ENCODE results near the gene PGM5. TPM values are rescaled to one million over a fixed set of nuclear protein-coding genes. Genes with fewer than 3 reads are reported as not detected.

PGM5 gene
- total RNA-seq, 1 experiment from 2014 or later: 0.13 TPM

- CTCF ChIA-PET: no interaction called here
- ATAC-seq: no peak
Observed at GRCh38 chr9:68497629-68498028, 141.2 kb downstream of the PGM5 start.

GRCh38 chr9:68498816-68499215 lies 142.4 kb downstream of the PGM5 start:
- TF ChIP-seq TCF7 (CRISPR knock-in tag; IDR thresholded peaks at IDR 0.05; ENCODE audit: low read depth): no peak
- no peak for TF ChIP-seq PRDM15 (CRISPR knock-in tag; IDR thresholded peaks at IDR 0.05)
- TF ChIP-seq ZNF512 (CRISPR knock-in tag; IDR thresholded peaks at IDR 0.05; ENCODE audit: borderline replicate concordance): no peak
- TF ChIP-seq E2F1 (CRISPR knock-in tag; IDR thresholded peaks at IDR 0.05): no peak
- no peak for TF ChIP-seq TEAD1 (CRISPR knock-in tag; IDR thresholded peaks at IDR 0.05)
- TF ChIP-seq AFF4 (CRISPR knock-in tag; IDR thresholded peaks at IDR 0.05; ENCODE audit: borderline replicate concordance): no peak
- TF ChIP-seq ELF4 (CRISPR knock-in tag; IDR thresholded peaks at IDR 0.05; ENCODE audit: low read depth): no peak
- no peaks in the 10 kb centered on the region for H3K36me3 Mint-ChIP-seq
- ATAC-seq (no peak), DNase-seq (ENCODE audit: low spot score) (no peak)
- POLR2A ChIA-PET: no interaction called here
- no peak overlapping the region for H3K27ac Mint-ChIP-seq
- no peaks in the 10 kb centered on the region for H3K9me3 Mint-ChIP-seq
- peaks cover 6% of the 10 kb centered on the region; the same call in 1 of the 2 replicates for H3K4me1 Mint-ChIP-seq
- CTCF ChIA-PET: interaction anchor here (1.1 kb wide), 1 partner anchor 69 kb away, joined by 3 read pairs; no protein-coding TSS in a partner anchor
- peaks cover 98% of the 10 kb centered on the region for H3K27me3 Mint-ChIP-seq (ENCODE audit: low read depth)
- no peak overlapping the region for H3K4me3 Mint-ChIP-seq

More at GRCh38 chr9:68497629-68498028, 141.2 kb downstream of the PGM5 start:
- no peak for DNase-seq (ENCODE audit: low spot score)
- Mint-ChIP-seq H3K4me3 (no peak overlapping the region), H3K36me3 (no peaks in the 10 kb centered on the region), H3K27ac (no peak overlapping the region), H3K9me3 (no peaks in the 10 kb centered on the region), H3K4me1 (peaks cover 6% of the 10 kb centered on the region; the same call in 1 of the 2 replicates), H3K27me3 (ENCODE audit: low read depth) (peaks cover 95% of the 10 kb centered on the region)
- POLR2A ChIA-PET: no interaction called here
- no peak for TF ChIP-seq NFE2L1 (CRISPR knock-in tag; IDR thresholded peaks at IDR 0.05)
- TF ChIP-seq ATF2 (CRISPR knock-in tag; IDR thresholded peaks at IDR 0.05; ENCODE audit: borderline replicate concordance, low read depth): no peak
- no peak for TF ChIP-seq EMX1 (CRISPR knock-in tag; IDR thresholded peaks at IDR 0.05)
- TF ChIP-seq IRF1 (CRISPR knock-in tag; IDR thresholded peaks at IDR 0.05): no peak
- no peak for TF ChIP-seq USF1 (CRISPR knock-in tag; IDR thresholded peaks at IDR 0.05)
- TF ChIP-seq TP53 (CRISPR knock-in tag; IDR thresholded peaks at IDR 0.05): no peak
- TF ChIP-seq NFYB (CRISPR knock-in tag; conservative IDR thresholded peaks at IDR 0.05; ENCODE audit: low read depth): no peak
- TF ChIP-seq IRF2 (CRISPR knock-in tag; IDR thresholded peaks at IDR 0.05; ENCODE audit: borderline replicate concordance, low read depth): no peak
- TF ChIP-seq CREM (CRISPR knock-in tag; IDR thresholded peaks at IDR 0.05): no peak
- no peak for TF ChIP-seq MAX (CRISPR knock-in tag; IDR thresholded peaks at IDR 0.05)
- TF ChIP-seq TEAD4 (CRISPR knock-in tag; IDR thresholded peaks at IDR 0.05): no peak
- TF ChIP-seq NFATC4 (CRISPR knock-in tag; IDR thresholded peaks at IDR 0.05): no peak
- TF ChIP-seq ATF1 (CRISPR knock-in tag; IDR thresholded peaks at IDR 0.05): no peak
- TF ChIP-seq TCF7 (CRISPR knock-in tag; IDR thresholded peaks at IDR 0.05; ENCODE audit: low read depth): no peak
- no peak for TF ChIP-seq SMAD4 (CRISPR knock-in tag; IDR thresholded peaks at IDR 0.05)
- no peak for TF ChIP-seq ATF3 (CRISPR knock-in tag; conservative IDR thresholded peaks at IDR 0.05)
